Measurements from ENCODE around the gene TRIM67.

- no peak for TF ChIP-seq CTCF (IDR thresholded peaks at IDR 0.05)
- no peak for TF ChIP-seq POLR2A (IDR thresholded peaks at IDR 0.05)
Observed at GRCh38 chr1:231187571-231187970, 25.7 kb downstream of the TRIM67 start.
